ENCODE results near the gene KIF18B.

KIF18B gene

GRCh38 chr17:44941712-44942331 is 5.8 kb downstream of the KIF18B start:
- TF ChIP-seq RAD21 (IDR thresholded peaks at IDR 0.05; ENCODE audit: low read depth) (no peak), CREB1 (IDR thresholded peaks at IDR 0.05; ENCODE audit: low read depth) (no peak), MAX (IDR thresholded peaks at IDR 0.05) (no peak), ZBTB7A (IDR thresholded peaks at IDR 0.05; ENCODE audit: low read depth) (no peak), FOXM1 (IDR thresholded peaks at IDR 0.05; ENCODE audit: borderline replicate concordance, low read depth) (no peak), EP300 (IDR thresholded peaks at IDR 0.05; ENCODE audit: borderline replicate concordance) (no peak), EGR1 (IDR thresholded peaks at IDR 0.05) (no peak), NFIC (IDR thresholded peaks at IDR 0.05) (no peak), USF1 (IDR thresholded peaks at IDR 0.05) (no peak), TEAD4 (IDR thresholded peaks at IDR 0.05) (no peak), CEBPB (IDR thresholded peaks at IDR 0.05) (no peak), REST (IDR thresholded peaks at IDR 0.05; ENCODE audit: low read depth) (no peak), TAF1 (IDR thresholded peaks at IDR 0.05; ENCODE audit: low read depth) (no peak), TCF12 (IDR thresholded peaks at IDR 0.05; ENCODE audit: low read depth) (no peak), YY1 (IDR thresholded peaks at IDR 0.05; ENCODE audit: low read depth) (no peak)

- TF ChIP-seq FOXM1 (IDR thresholded peaks at IDR 0.05; ENCODE audit: borderline replicate concordance, low read depth) (peak; percentile 12; the same call in 1 of the 2 replicates), TAF1 (IDR thresholded peaks at IDR 0.05; ENCODE audit: low read depth) (no peak)
These were observed 6.8 kb downstream of the KIF18B start for GRCh38 chr17:44940768-44941167.

- TF ChIP-seq MAX (IDR thresholded peaks at IDR 0.05) (no peak), ZBTB7A (IDR thresholded peaks at IDR 0.05; ENCODE audit: low read depth) (no peak), NFIC (IDR thresholded peaks at IDR 0.05) (peak; percentile 67), FOXM1 (IDR thresholded peaks at IDR 0.05; ENCODE audit: borderline replicate concordance, low read depth) (peak; percentile 21; the same call in 1 of the 2 replicates), EGR1 (IDR thresholded peaks at IDR 0.05) (no peak), TCF12 (IDR thresholded peaks at IDR 0.05; ENCODE audit: low read depth) (0 out of 2 replicates have a peak, but pooled peaks have one; percentile 25), USF1 (IDR thresholded peaks at IDR 0.05) (no peak), TAF1 (IDR thresholded peaks at IDR 0.05; ENCODE audit: low read depth) (no peak), REST (IDR thresholded peaks at IDR 0.05; ENCODE audit: low read depth) (no peak), TEAD4 (IDR thresholded peaks at IDR 0.05) (peak; percentile 96), CEBPB (IDR thresholded peaks at IDR 0.05) (0 out of 2 replicates have a peak, but pooled peaks have one; percentile 40), EP300 (IDR thresholded peaks at IDR 0.05; ENCODE audit: borderline replicate concordance) (peak; percentile 26; the same call in 1 of the 2 replicates), CREB1 (IDR thresholded peaks at IDR 0.05; ENCODE audit: low read depth) (no peak), RAD21 (IDR thresholded peaks at IDR 0.05; ENCODE audit: low read depth) (no peak), YY1 (IDR thresholded peaks at IDR 0.05; ENCODE audit: low read depth) (no peak)
These were observed 7.3 kb downstream of the KIF18B start for GRCh38 chr17:44940317-44940716.

- TF ChIP-seq TCF12 (IDR thresholded peaks at IDR 0.05; ENCODE audit: low read depth) (no peak), EP300 (IDR thresholded peaks at IDR 0.05; ENCODE audit: borderline replicate concordance) (no peak)
These were observed 12.5 kb downstream of the KIF18B start for GRCh38 chr17:44935116-44935515.

- TF ChIP-seq NFIC (IDR thresholded peaks at IDR 0.05), result no peak
- no peak for TF ChIP-seq TCF12 (IDR thresholded peaks at IDR 0.05; ENCODE audit: low read depth)
- TF ChIP-seq CREB1 (IDR thresholded peaks at IDR 0.05; ENCODE audit: low read depth), result no peak
These were observed 12.8 kb downstream of the KIF18B start for GRCh38 chr17:44934745-44935105.

- no peak for TF ChIP-seq MAX (IDR thresholded peaks at IDR 0.05)
- no peak for TF ChIP-seq USF1 (IDR thresholded peaks at IDR 0.05)
- no peak for TF ChIP-seq EP300 (IDR thresholded peaks at IDR 0.05; ENCODE audit: borderline replicate concordance)
- no peak for TF ChIP-seq TEAD4 (IDR thresholded peaks at IDR 0.05)
These were observed 13.5 kb downstream of the KIF18B start for GRCh38 chr17:44933824-44934744.

Data from Ishikawa (cell line).